Endometrial microvascular endothelial cells (primary cell): ENCODE measurements around the gene CUX1. TPM values are rescaled to one million over a fixed set of nuclear protein-coding genes. Genes with fewer than 3 reads are reported as not detected.
"Not testable (repeated sequence)": the region's sequence is repeated elsewhere in the genome, so short reads cannot be mapped to it uniquely, and the experiment has no call there.

Source experiments
- in situ Hi-C: cut with HindIII; loops from 2 replicates; pipeline ENCODE4 v1.10.0; 2017; ENCODE audit warnings: low sequenced_read_pairs, low pct_unique_long_range_greater_than_20kb; ENCODE audit errors: inconsistent ontology term
- total RNA-seq: library from RNA; depleted of rRNA; stranded (reverse); fragments of >200 nt; gene quantifications from one replicate; pipeline ENCODE4 v1.2.3, GENCODE V29; 2015; ENCODE audit errors: inconsistent ontology term

The CUX1 gene
- total RNA-seq, 1 donor from 2014 or later = 14.9 TPM

- in situ Hi-C loops = no loop called here
Measured at GRCh38 chr7:102030696-102031095, 213.3 kb downstream of the CUX1 start.

GRCh38 chr7:102036958-102037357, 219.5 kb downstream of the CUX1 start:
- in situ Hi-C loops = no loop called here

- in situ Hi-C loops = no loop called here
Measured at GRCh38 chr7:102039706-102040105, 222.3 kb downstream of the CUX1 start.

- in situ Hi-C loops = no loop called here
Measured at GRCh38 chr7:102040569-102040968, 223.1 kb downstream of the CUX1 start.

GRCh38 chr7:102042016-102042656, 224.7 kb downstream of the CUX1 start:
- in situ Hi-C loops = no loop called here

GRCh38 chr7:102042796-102043195, 225.4 kb downstream of the CUX1 start:
- in situ Hi-C loops = not testable (repeated sequence)

- in situ Hi-C loops = no loop called here
Measured at GRCh38 chr7:102044641-102044983, 227.2 kb downstream of the CUX1 start.

- in situ Hi-C loops = no loop called here
Measured at GRCh38 chr7:102044984-102045673, 227.7 kb downstream of the CUX1 start.

GRCh38 chr7:102045681-102046372, 228.4 kb downstream of the CUX1 start:
- in situ Hi-C loops = no loop called here

- in situ Hi-C loops = no loop called here
Measured at GRCh38 chr7:102046373-102047117, 229.1 kb downstream of the CUX1 start.

- in situ Hi-C loops = no loop called here
Measured at GRCh38 chr7:102047167-102047566, 229.7 kb downstream of the CUX1 start.

- in situ Hi-C loops = no loop called here
Measured at GRCh38 chr7:102049765-102050164, 232.3 kb downstream of the CUX1 start.

GRCh38 chr7:102050864-102051460, 233.5 kb downstream of the CUX1 start:
- in situ Hi-C loops = no loop called here

- in situ Hi-C loops = not testable (repeated sequence)
Measured at GRCh38 chr7:102051736-102052135, 234.3 kb downstream of the CUX1 start.

GRCh38 chr7:102054158-102054557, 236.7 kb downstream of the CUX1 start:
- in situ Hi-C loops = no loop called here

- in situ Hi-C loops = no loop called here
Measured at GRCh38 chr7:102055181-102055976, 238.0 kb downstream of the CUX1 start.

- in situ Hi-C loops = no loop called here
Measured at GRCh38 chr7:102059524-102059923, 242.1 kb downstream of the CUX1 start.

- in situ Hi-C loops = no loop called here
Measured at GRCh38 chr7:102061354-102061945, 244.0 kb downstream of the CUX1 start.
